Thyroid gland (tissue), 4 donors: ENCODE measurements around the gene TSPAN15.

Experiments
- POLR2A ChIP-seq, 2 donors: fragments of 450-650 bp; IDR thresholded peaks; one replicate each; pipeline ENCODE4 v1.6.1; 2017; ENCODE audit warnings: antibody characterized with exemption in 2 of 2, mild to moderate bottlenecking in 2 of 2, moderate library complexity in 1 of 2
- TF ChIP-seq, protein P1 (sequence below), 6 experiments: fragments of 200-600 bp in 3 of 6; fragments of 450-650 bp in 3 of 6; sonication (generic) in 3 of 6; IDR thresholded peaks; one replicate each; pipeline ENCODE4 v1.5.1; 2016 to 2019; ENCODE audit warnings: antibody characterized with exemption in 6 of 6, mild to moderate bottlenecking in 2 of 6, inconsistent platforms in 1 of 6, moderate library complexity in 1 of 6

DNA sequence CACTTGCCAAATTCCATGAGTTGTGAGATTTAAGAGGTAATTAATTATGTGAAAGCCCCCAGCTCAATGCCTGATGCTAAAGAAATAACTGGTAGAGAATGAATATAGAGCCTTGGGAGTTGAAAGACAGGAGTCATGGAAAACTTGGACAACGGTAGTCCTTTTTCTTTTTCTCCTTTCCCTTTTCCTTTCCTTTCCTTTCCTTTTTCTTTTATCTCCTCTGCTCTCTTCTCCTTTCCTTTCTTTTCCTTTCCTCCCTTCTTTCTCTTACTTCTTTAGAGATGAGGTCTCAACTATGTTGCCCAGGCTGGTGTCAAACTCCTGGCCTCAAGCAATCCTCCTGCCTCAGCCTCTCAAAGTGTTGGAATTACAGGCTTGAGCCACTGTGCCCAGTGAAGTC is 7.9 kb upstream of the TSPAN15 start:
- TF ChIP-seq, protein P1, sequence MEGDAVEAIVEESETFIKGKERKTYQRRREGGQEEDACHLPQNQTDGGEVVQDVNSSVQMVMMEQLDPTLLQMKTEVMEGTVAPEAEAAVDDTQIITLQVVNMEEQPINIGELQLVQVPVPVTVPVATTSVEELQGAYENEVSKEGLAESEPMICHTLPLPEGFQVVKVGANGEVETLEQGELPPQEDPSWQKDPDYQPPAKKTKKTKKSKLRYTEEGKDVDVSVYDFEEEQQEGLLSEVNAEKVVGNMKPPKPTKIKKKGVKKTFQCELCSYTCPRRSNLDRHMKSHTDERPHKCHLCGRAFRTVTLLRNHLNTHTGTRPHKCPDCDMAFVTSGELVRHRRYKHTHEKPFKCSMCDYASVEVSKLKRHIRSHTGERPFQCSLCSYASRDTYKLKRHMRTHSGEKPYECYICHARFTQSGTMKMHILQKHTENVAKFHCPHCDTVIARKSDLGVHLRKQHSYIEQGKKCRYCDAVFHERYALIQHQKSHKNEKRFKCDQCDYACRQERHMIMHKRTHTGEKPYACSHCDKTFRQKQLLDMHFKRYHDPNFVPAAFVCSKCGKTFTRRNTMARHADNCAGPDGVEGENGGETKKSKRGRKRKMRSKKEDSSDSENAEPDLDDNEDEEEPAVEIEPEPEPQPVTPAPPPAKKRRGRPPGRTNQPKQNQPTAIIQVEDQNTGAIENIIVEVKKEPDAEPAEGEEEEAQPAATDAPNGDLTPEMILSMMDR (IDR thresholded peaks at IDR 0.05): no peak
- TF ChIP-seq POLR2A (IDR thresholded peaks at IDR 0.05): no peak
